Activated naive CD4-positive, alpha-beta T cell treated with anti-CD3 and anti-CD28 coated beads, Interleukin-2, amount 10 ng/mL, durations not matched to agents 7 days and 5 days (primary cell): ENCODE measurements around the gene OTX2.

Experiments
- CTCF ChIA-PET: fragments of 350-600 bp; sonication (Branson Sonifier 250); formaldehyde crosslinking; loops from one replicate; lab custom pipeline; 2021; ENCODE audit warnings: antibody characterized with exemption; lab: Charles Lee
- DNase-seq: peaks from one replicate; pipeline ENCODE4 v3.0.0-alpha.2; 2020
- H3K27ac Mint-ChIP-seq: one replicate; pipeline ENCODE4 v1.8.0; 2021; ENCODE audit warnings: mild to moderate bottlenecking, moderate library complexity, mixed read lengths
- H3K27me3 Mint-ChIP-seq: one replicate; pipeline ENCODE4 v1.8.0; 2021; ENCODE audit warnings: mild to moderate bottlenecking, mixed read lengths
- H3K36me3 Mint-ChIP-seq: one replicate; pipeline ENCODE4 v1.8.0; 2021; ENCODE audit warnings: mixed read lengths
- H3K4me1 Mint-ChIP-seq: one replicate; pipeline ENCODE4 v1.8.0; 2021; ENCODE audit warnings: mixed read lengths
- H3K4me3 Mint-ChIP-seq: one replicate; pipeline ENCODE4 v1.8.0; 2021; ENCODE audit warnings: mild to moderate bottlenecking, moderate library complexity, mixed read lengths
- H3K9me3 Mint-ChIP-seq: one replicate; pipeline ENCODE4 v1.8.0; 2021; ENCODE audit warnings: mixed read lengths

Gene OTX2

GRCh38 chr14:56807386-56808109 is 2.7 kb downstream of the OTX2 start:
- Mint-ChIP-seq H3K9me3 (peaks cover 1% of the 10 kb centered on the region), H3K4me3 (no peak overlapping the region), H3K36me3 (peaks cover 20% of the 10 kb centered on the region), H3K4me1 (peaks cover 8% of the 10 kb centered on the region), H3K27me3 (peaks cover 98% of the 10 kb centered on the region), H3K27ac (peak overlapping the region; percentile 68)
- CTCF ChIA-PET: no interaction called here
- DNase-seq: no peak

GRCh38 chr14:56806760-56807159 is 3.5 kb downstream of the OTX2 start:
- H3K36me3 Mint-ChIP-seq: peaks cover 20% of the 10 kb centered on the region
- DNase-seq: no peak
- CTCF ChIA-PET: interaction anchor here (1.5 kb wide), 1 partner anchor 315 kb away, joined by 3 read pairs; no protein-coding TSS in a partner anchor
- no peak overlapping the region for H3K27ac Mint-ChIP-seq
- H3K27me3 Mint-ChIP-seq: peaks cover 98% of the 10 kb centered on the region
- peaks cover 1% of the 10 kb centered on the region for H3K9me3 Mint-ChIP-seq
- no peak overlapping the region for H3K4me3 Mint-ChIP-seq
- peaks cover 8% of the 10 kb centered on the region for H3K4me1 Mint-ChIP-seq

DNA sequence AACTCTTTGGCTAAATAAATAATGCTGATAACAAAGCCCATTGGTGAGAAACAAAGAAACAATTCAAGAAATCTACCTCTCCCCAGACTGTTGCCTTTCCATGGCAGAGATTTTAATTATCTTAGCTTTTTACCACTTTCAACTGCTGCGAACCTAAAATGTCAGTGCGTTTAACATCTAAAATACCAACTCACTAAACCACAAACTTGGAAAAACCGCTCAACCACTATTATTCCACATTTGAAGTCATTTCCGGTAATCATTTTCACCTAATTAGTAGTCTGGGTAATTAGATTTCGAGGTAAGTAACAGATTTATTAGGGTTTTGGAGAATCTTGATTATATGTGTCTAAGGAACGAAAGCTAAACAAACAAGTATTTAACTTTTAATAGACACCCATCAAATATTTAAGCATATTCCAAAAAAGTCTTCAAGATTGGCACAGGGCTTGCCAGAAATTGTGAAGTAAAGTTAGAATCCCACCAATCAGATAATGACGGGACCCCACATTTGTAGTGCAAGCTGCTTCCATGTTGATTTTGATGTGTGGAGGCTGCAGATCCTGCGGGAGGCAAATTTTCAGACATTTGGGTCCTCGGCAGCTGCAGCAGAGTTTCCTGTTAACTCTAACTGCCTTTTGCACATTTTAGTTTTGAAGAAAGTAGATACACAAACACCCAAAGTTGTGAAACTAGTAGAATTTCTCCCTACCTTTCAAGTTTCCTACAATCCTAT is 4.1 kb downstream of the OTX2 start:
- peaks cover 8% of the 10 kb centered on the region for H3K4me1 Mint-ChIP-seq
- no peak overlapping the region for H3K4me3 Mint-ChIP-seq
- H3K27ac Mint-ChIP-seq: no peak overlapping the region
- no peak for DNase-seq
- H3K36me3 Mint-ChIP-seq: peaks cover 20% of the 10 kb centered on the region
- H3K9me3 Mint-ChIP-seq: peaks cover 1% of the 10 kb centered on the region
- peaks cover 98% of the 10 kb centered on the region for H3K27me3 Mint-ChIP-seq
- CTCF ChIA-PET: interaction anchor here (1.5 kb wide), 1 partner anchor 315 kb away, joined by 3 read pairs; no protein-coding TSS in a partner anchor

DNA sequence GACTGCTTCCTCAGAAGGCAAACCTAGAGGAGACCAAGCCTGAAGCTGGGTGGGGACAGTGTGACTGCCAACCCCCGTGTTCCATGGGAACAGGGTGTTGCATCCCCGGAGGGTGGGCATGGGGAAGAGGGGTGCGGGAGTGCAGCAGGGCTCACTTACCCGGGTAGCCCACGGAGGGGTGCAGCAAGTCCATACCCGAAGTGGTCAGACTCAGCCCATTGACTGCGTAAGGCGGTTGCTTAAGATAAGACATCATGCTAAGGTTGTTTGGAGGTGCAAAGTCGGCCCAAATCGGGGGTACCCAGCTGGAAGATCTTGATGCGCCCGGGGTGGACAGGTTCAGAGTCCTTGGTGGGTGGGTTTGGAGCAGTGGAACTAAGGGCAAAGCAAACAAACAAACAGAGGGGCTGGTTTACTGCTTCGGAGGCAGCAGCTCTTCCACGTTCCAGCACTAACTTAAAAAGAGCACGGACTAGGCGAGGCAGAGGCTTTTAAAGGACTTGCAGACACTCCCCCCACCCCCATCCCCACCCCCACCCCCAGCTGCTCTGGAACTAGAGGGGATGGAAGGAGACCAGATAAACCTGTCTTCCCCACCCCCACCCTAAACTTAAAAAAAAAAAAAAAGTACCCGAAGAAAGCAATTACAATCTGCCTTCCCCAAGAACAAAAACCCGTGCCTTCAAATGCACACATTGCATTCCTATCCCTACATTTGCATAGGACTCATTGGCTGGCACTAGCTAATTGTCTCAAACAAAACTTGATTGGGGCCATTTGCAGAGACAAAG is 4.9 kb downstream of the OTX2 start:
- H3K27ac Mint-ChIP-seq: no peak overlapping the region
- peaks cover 90% of the 10 kb centered on the region for H3K27me3 Mint-ChIP-seq
- DNase-seq: no peak
- peaks cover 1% of the 10 kb centered on the region for H3K9me3 Mint-ChIP-seq
- CTCF ChIA-PET: interaction anchor here (1.5 kb wide), 1 partner anchor 314 kb away, joined by 3 read pairs; no protein-coding TSS in a partner anchor
- H3K36me3 Mint-ChIP-seq: peaks cover 16% of the 10 kb centered on the region
- no peak overlapping the region for H3K4me3 Mint-ChIP-seq
- peaks cover 8% of the 10 kb centered on the region for H3K4me1 Mint-ChIP-seq

- peaks cover 9% of the 10 kb centered on the region for H3K36me3 Mint-ChIP-seq
- peaks cover 3% of the 10 kb centered on the region for H3K4me1 Mint-ChIP-seq
- no peak for DNase-seq
- H3K9me3 Mint-ChIP-seq: no peaks in the 10 kb centered on the region
- CTCF ChIA-PET: no interaction called here
- no peak overlapping the region for H3K4me3 Mint-ChIP-seq
- no peak overlapping the region for H3K27ac Mint-ChIP-seq
- H3K27me3 Mint-ChIP-seq: peaks cover 89% of the 10 kb centered on the region
Observed at GRCh38 chr14:56803816-56804535, 6.3 kb downstream of the OTX2 start.

- DNase-seq: no peak
- Mint-ChIP-seq H3K27me3 (peaks cover 91% of the 10 kb centered on the region), H3K9me3 (no peaks in the 10 kb centered on the region), H3K4me3 (no peak overlapping the region), H3K36me3 (peaks cover 2% of the 10 kb centered on the region), H3K27ac (no peak overlapping the region), H3K4me1 (peaks cover 2% of the 10 kb centered on the region)
- CTCF ChIA-PET: interaction anchor here (1.1 kb wide), 1 partner anchor 312 kb away, joined by 4 read pairs; no protein-coding TSS in a partner anchor
Observed at GRCh38 chr14:56801920-56802319, 8.4 kb downstream of the OTX2 start.

GRCh38 chr14:56799343-56799645 is 11.0 kb downstream of the OTX2 start:
- Mint-ChIP-seq H3K36me3 (no peaks in the 10 kb centered on the region), H3K9me3 (no peaks in the 10 kb centered on the region), H3K27ac (no peak overlapping the region), H3K4me1 (peaks cover 2% of the 10 kb centered on the region), H3K4me3 (no peak overlapping the region), H3K27me3 (peaks cover 92% of the 10 kb centered on the region)
- no peak for DNase-seq
- CTCF ChIA-PET: no interaction called here

DNA sequence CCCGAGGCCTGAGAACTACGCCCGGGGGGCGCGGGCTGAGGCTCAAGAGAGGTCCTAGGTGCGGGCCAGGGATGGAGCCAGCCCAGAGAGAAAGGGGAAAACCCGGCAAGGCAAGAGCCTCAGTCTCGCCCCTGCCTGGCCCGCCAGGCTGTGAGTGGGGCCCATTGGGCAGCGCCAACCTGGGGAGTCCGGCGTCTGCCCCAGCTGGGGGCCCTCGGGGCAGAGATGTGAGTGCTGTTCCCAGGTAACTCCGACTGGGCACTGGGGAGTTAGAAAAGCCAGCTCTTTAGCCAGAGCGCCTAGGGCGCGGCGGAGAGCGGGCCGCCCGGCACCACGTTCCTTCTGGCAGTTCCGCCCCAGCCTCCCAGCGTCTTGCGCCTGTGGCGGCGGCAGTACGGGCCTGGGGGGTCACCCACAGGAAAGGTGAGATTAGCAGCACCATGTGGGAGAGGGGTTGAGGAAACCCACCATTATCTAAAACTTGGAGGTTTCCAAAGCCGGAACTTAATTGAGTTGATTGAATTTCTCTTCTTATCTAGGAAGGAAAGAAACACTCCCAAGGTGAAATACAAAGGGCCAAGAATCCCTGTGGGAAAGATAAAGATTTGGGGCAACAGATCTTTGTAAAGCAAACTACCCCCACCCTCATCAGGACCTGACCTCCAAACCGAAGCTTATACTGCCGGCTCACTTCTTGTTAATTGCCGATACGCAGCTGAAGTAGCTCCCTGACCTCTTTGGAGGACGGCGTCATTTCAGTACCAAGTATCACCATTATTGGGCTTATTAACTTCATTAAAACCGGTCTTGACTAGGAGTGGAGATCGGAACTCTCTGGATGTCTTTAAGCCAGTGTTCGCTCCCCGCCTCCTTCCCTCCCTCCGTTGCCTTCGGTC is 11.6 kb downstream of the OTX2 start:
- Mint-ChIP-seq H3K4me3 (no peak overlapping the region), H3K36me3 (no peaks in the 10 kb centered on the region), H3K27ac (no peak overlapping the region), H3K27me3 (peaks cover 91% of the 10 kb centered on the region), H3K9me3 (no peaks in the 10 kb centered on the region), H3K4me1 (peaks cover 2% of the 10 kb centered on the region)
- CTCF ChIA-PET: no interaction called here
- DNase-seq: no peak

- H3K27me3 Mint-ChIP-seq: peaks cover 86% of the 10 kb centered on the region
- no peak for DNase-seq
- no peak overlapping the region for H3K4me3 Mint-ChIP-seq
- H3K4me1 Mint-ChIP-seq: peaks cover 2% of the 10 kb centered on the region
- H3K36me3 Mint-ChIP-seq: no peaks in the 10 kb centered on the region
- H3K9me3 Mint-ChIP-seq: no peaks in the 10 kb centered on the region
- CTCF ChIA-PET: no interaction called here
- no peak overlapping the region for H3K27ac Mint-ChIP-seq
Observed at GRCh38 chr14:56797569-56798446, 12.5 kb downstream of the OTX2 start.

DNA sequence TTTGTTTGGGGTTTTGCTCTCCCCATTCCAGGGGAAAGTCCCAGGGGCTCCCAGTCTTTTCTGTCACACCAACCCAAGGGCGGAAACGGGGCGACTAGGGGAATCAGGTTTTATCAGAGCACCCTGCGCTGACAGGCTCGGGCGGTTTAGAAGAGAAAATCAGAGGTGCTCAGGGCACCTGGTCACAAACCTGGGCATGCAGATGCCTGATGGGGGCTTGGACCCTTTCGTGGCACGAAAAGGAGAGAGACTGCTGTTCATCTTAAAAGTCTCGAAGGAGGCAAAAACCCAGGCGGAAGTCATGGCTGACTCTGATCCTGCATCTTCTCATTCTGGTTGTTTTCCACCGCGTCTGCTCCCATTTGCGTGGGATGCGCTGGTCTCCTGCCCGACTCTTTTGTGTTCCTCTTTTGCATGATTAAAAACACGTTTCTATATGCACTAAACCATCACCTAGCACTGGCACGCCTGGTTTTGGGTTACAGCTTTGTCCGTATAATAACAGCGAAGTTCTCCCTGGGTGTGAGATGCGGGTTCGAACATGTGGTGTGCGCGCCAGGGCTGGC is 13.2 kb downstream of the OTX2 start:
- H3K4me1 Mint-ChIP-seq: peaks cover 2% of the 10 kb centered on the region
- CTCF ChIA-PET: no interaction called here
- no peaks in the 10 kb centered on the region for H3K9me3 Mint-ChIP-seq
- no peaks in the 10 kb centered on the region for H3K36me3 Mint-ChIP-seq
- H3K27me3 Mint-ChIP-seq: peaks cover 81% of the 10 kb centered on the region
- H3K27ac Mint-ChIP-seq: no peak overlapping the region
- H3K4me3 Mint-ChIP-seq: no peak overlapping the region
- no peak for DNase-seq

GRCh38 chr14:56796259-56796658 is 14.0 kb downstream of the OTX2 start:
- H3K4me3 Mint-ChIP-seq: no peak overlapping the region

DNA sequence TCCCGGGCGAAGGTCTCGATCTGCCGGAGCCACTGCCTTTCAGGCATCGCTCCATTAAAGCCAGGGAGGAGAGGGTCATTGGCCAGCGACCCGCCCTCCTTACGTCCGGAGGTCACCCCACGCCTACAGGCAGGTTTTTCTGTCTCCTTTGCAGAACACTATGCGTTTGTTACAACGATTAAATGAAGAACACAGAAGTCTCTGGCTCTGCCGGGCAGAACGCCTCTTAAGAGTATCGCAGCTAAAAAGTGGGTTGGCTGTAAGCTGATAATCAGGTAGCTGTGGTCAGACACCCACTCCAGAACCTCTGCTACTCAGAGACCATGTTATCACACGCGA is 15.0 kb downstream of the OTX2 start:
- H3K4me1 Mint-ChIP-seq: peaks cover 2% of the 10 kb centered on the region
- DNase-seq: no peak
- H3K9me3 Mint-ChIP-seq: no peaks in the 10 kb centered on the region
- no peak overlapping the region for H3K4me3 Mint-ChIP-seq
- peaks cover 72% of the 10 kb centered on the region for H3K27me3 Mint-ChIP-seq
- no peak overlapping the region for H3K27ac Mint-ChIP-seq
- CTCF ChIA-PET: no interaction called here
- H3K36me3 Mint-ChIP-seq: no peaks in the 10 kb centered on the region

More at GRCh38 chr14:56796259-56796658, 14.0 kb downstream of the OTX2 start:
- DNase-seq: no peak
- H3K27me3 Mint-ChIP-seq: peaks cover 73% of the 10 kb centered on the region
- CTCF ChIA-PET: no interaction called here
- H3K4me1 Mint-ChIP-seq: peaks cover 2% of the 10 kb centered on the region
- no peak overlapping the region for H3K27ac Mint-ChIP-seq
- no peaks in the 10 kb centered on the region for H3K36me3 Mint-ChIP-seq
- no peaks in the 10 kb centered on the region for H3K9me3 Mint-ChIP-seq
